ENCODE results near the gene EYS. TPM values are rescaled to one million over a fixed set of nuclear protein-coding genes. Genes with fewer than 3 reads are reported as not detected.

Gene EYS
- total RNA-seq, 1 donor from 2014 or later, result not detected

GRCh38 chr6:65546894-65547293 is 160.1 kb downstream of the EYS start:
- TF ChIP-seq CTCF (IDR thresholded peaks at IDR 0.05; ENCODE audit: insufficient read depth, low read length, poor library complexity, severe bottlenecking), result no peak
- Histone ChIP-seq H3K36me3 (ENCODE audit: control insufficient read depth, insufficient read depth, low read length) (no peaks in the 10 kb centered on the region), H3K4me3 (ENCODE audit: low read depth, low read length) (no peak overlapping the region), H3K27me3 (ENCODE audit: control insufficient read depth, insufficient read depth, low read length) (no peaks in the 10 kb centered on the region)
- DNase-seq (ENCODE audit: low read depth), result no peak

- H3K27me3 ChIP-seq (ENCODE audit: control insufficient read depth, insufficient read depth, low read length), result no peaks in the 10 kb centered on the region
- no peaks in the 10 kb centered on the region for H3K36me3 ChIP-seq (ENCODE audit: control insufficient read depth, insufficient read depth, low read length)
- no peak overlapping the region for H3K4me3 ChIP-seq (ENCODE audit: low read depth, low read length)
- TF ChIP-seq CTCF (IDR thresholded peaks at IDR 0.05; ENCODE audit: insufficient read depth, low read length, poor library complexity, severe bottlenecking), result no peak
- no peak for DNase-seq (ENCODE audit: low read depth)
Measured at GRCh38 chr6:65545920-65546319, 161.1 kb downstream of the EYS start.

- no peak for TF ChIP-seq CTCF (IDR thresholded peaks at IDR 0.05; ENCODE audit: insufficient read depth, low read length, poor library complexity, severe bottlenecking)
- DNase-seq (ENCODE audit: low read depth), result no peak
- Histone ChIP-seq H3K4me3 (ENCODE audit: low read depth, low read length) (no peak overlapping the region), H3K36me3 (ENCODE audit: control insufficient read depth, insufficient read depth, low read length) (no peaks in the 10 kb centered on the region), H3K27me3 (ENCODE audit: control insufficient read depth, insufficient read depth, low read length) (no peaks in the 10 kb centered on the region)
Measured at GRCh38 chr6:65538644-65539043, 168.4 kb downstream of the EYS start.

GRCh38 chr6:65537600-65537999 is 169.4 kb downstream of the EYS start:
- no peak for DNase-seq (ENCODE audit: low read depth)
- Histone ChIP-seq H3K4me3 (ENCODE audit: low read depth, low read length) (no peak overlapping the region), H3K36me3 (ENCODE audit: control insufficient read depth, insufficient read depth, low read length) (no peaks in the 10 kb centered on the region), H3K27me3 (ENCODE audit: control insufficient read depth, insufficient read depth, low read length) (no peaks in the 10 kb centered on the region)
- no peak for TF ChIP-seq CTCF (IDR thresholded peaks at IDR 0.05; ENCODE audit: insufficient read depth, low read length, poor library complexity, severe bottlenecking)

GRCh38 chr6:65531533-65531932 is 175.5 kb downstream of the EYS start:
- TF ChIP-seq CTCF (IDR thresholded peaks at IDR 0.05; ENCODE audit: insufficient read depth, low read length, poor library complexity, severe bottlenecking), result no peak
- H3K27me3 ChIP-seq (ENCODE audit: control insufficient read depth, insufficient read depth, low read length), result no peaks in the 10 kb centered on the region
- no peak overlapping the region for H3K4me3 ChIP-seq (ENCODE audit: low read depth, low read length)
- no peak for DNase-seq (ENCODE audit: low read depth)
- no peaks in the 10 kb centered on the region for H3K36me3 ChIP-seq (ENCODE audit: control insufficient read depth, insufficient read depth, low read length)

- no peak overlapping the region for H3K4me3 ChIP-seq (ENCODE audit: low read depth, low read length)
- H3K27me3 ChIP-seq (ENCODE audit: control insufficient read depth, insufficient read depth, low read length), result no peaks in the 10 kb centered on the region
- H3K36me3 ChIP-seq (ENCODE audit: control insufficient read depth, insufficient read depth, low read length), result no peaks in the 10 kb centered on the region
- no peak for TF ChIP-seq CTCF (IDR thresholded peaks at IDR 0.05; ENCODE audit: insufficient read depth, low read length, poor library complexity, severe bottlenecking)
- no peak for DNase-seq (ENCODE audit: low read depth)
Measured at GRCh38 chr6:65524232-65524631, 182.8 kb downstream of the EYS start.

Data from kidney epithelial cell (primary cell).